Upper lobe of left lung (tissue), 4 donors: ENCODE data around the gene EBF3.

Experiments
- CTCF ChIP-seq, 6 experiments: fragments of 450-650 bp in 4 of 6; fragments of 200-600 bp in 2 of 6; sonication (generic) in 2 of 6; IDR thresholded peaks; one replicate each; pipeline ENCODE4 v1.5.1; 2016 to 2019; ENCODE audit warnings: antibody characterized with exemption in 6 of 6
- EP300 ChIP-seq, 4 donors: sonication (generic); formaldehyde crosslinking; IDR thresholded peaks; one replicate each; pipeline ENCODE4 v1.5.1; 2017; ENCODE audit warnings: antibody characterized with exemption in 4 of 4, control low read depth in 2 of 4
- POLR2A ChIP-seq, 4 donors: fragments of 450-650 bp; IDR thresholded peaks; one replicate each; pipeline ENCODE4 v1.5.1; 2016 to 2017; ENCODE audit warnings: antibody characterized with exemption in 4 of 4, mild to moderate bottlenecking in 2 of 4
- POLR2AphosphoS5 ChIP-seq, 2 donors: sonication (generic); formaldehyde crosslinking; IDR thresholded peaks; one replicate each; pipeline ENCODE4 v1.5.1; 2017; ENCODE audit warnings: antibody characterized with exemption in 2 of 2

- no peak for TF ChIP-seq CTCF (IDR thresholded peaks at IDR 0.05)
- no peak for TF ChIP-seq POLR2A (IDR thresholded peaks at IDR 0.05)
- TF ChIP-seq POLR2AphosphoS5 (IDR thresholded peaks at IDR 0.05), result no peak
- no peak for TF ChIP-seq EP300 (IDR thresholded peaks at IDR 0.05)
Measured at GRCh38 chr10:129841071-129841470, 123.0 kb downstream of the EBF3 start.
